Dermis blood vessel endothelial cell (primary cell): Measurements from ENCODE around the gene ARHGEF4. TPM values are rescaled to one million over a fixed set of nuclear protein-coding genes. Genes with fewer than 3 reads are reported as not detected.
"Not testable (repeated sequence)": the region's sequence is repeated elsewhere in the genome, so short reads cannot be mapped to it uniquely, and the experiment has no call there.

Source experiments
- DNase-seq: peaks from one replicate; pipeline ENCODE4 v3.0.0; 2010
- total RNA-seq: library from RNA; depleted of rRNA; stranded (reverse); fragments of >200 nt; gene quantifications from 2 replicates; pipeline ENCODE4 v1.2.3, GENCODE V29; 2014

Gene ARHGEF4
- total RNA-seq, 1 donor from 2014 or later = 0.68 TPM

GRCh38 chr2:130890941-130891669 is 54.4 kb downstream of the ARHGEF4 start:
- DNase-seq = no peak

GRCh38 chr2:130891966-130892365 is 55.3 kb downstream of the ARHGEF4 start:
- DNase-seq = no peak

DNA sequence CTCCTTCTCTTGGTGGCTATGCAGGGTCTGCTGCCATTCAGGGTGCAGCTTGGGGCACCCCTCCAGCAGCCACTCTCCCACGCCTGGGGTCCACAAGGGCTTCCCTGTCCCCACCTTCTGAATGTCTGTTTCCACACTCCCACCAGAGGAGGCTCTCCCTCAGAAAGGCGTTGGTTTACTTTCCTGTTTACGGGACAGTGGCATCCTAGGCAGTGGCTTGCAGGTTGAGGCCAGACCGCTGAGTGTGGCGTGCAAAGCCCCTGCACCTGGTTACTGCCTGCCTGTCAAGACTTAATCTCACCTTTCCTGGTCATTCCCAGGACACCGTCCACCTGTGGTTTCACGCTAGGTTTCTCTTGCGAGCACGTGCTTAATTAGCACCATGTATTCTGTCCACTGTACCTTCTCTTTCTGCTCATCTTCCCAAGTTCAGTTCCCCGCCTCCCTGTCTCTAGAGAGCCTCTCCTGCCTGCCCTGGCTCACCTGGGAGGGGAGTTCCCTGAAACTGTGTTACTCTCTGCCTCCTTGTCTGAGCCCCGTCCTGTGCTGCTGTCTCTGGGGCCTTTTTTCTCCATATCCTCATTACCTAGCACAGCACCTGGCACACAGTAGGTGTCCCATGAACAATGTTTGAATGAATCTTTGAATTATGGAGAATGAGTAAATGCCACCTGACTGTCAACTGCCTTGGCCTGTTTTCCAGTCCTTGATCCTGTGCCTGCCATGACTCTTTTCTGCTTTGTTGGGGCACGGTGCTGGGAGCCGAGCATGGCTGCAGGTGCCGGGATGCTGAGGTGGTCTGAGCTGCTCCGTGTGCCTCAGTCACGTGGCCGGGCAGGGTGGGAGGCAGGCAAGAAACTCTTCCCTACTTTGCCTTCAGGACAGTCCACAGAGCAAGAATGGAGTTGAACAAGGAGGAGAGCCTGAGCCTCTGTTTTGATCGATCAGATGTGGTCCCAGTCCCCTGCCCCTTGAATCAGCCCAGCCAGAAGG is 56.4 kb downstream of the ARHGEF4 start:
- DNase-seq = no peak

DNA sequence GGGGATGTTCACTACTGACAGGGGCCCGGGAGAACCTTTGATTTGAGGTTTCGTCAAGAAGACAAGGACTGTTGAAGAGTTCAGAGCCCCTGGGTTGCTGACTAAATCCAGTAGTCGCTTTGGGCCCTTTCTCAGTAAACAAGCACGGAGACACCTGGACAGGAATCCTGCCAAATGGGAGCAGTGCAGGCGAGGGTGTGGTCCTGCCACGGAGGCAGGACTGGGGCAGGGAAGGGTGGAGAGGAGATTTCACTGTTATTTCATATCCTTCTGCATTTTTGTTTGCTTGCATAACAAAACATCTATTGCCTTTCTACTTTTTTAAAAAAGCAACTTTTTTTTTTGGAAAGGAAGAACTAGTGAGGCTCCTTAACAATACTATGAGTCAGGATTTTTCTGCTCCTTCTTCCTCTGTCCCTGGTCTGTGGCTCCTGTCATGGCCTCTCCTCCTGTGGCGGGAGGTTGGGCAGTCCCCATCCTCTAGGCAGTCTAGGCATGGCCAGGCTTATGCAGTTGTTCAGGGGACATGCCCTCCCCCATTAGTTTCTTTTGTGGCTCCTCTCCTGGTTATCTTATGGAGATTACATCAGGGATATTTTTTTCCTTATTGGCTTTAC is 57.7 kb downstream of the ARHGEF4 start:
- no peak for DNase-seq

DNA sequence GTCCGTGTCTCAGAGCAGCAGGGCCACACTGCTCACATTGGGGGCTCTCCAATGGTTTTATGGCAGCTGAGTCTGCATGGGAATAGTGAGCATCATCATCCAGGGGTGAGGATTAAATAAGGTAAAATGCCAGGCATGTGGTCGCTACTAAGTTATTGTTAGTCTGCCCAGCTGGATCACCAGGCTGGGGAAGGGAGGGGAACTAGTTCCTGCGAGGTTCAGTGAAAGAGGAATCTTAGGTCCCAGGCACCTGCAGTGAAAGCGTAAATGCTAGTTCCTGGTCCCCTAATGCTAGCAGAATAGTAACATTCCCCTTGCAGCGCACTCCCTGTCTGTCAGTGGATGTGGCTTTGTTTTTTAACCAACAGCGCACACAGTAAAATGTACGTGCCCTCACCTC is 60.1 kb downstream of the ARHGEF4 start:
- no peak for DNase-seq

GRCh38 chr2:130898553-130898952 is 61.8 kb downstream of the ARHGEF4 start:
- no peak for DNase-seq

GRCh38 chr2:130899306-130899705 is 62.6 kb downstream of the ARHGEF4 start:
- DNase-seq = no peak

GRCh38 chr2:130901061-130901460 is 64.3 kb downstream of the ARHGEF4 start:
- no peak for DNase-seq

DNA sequence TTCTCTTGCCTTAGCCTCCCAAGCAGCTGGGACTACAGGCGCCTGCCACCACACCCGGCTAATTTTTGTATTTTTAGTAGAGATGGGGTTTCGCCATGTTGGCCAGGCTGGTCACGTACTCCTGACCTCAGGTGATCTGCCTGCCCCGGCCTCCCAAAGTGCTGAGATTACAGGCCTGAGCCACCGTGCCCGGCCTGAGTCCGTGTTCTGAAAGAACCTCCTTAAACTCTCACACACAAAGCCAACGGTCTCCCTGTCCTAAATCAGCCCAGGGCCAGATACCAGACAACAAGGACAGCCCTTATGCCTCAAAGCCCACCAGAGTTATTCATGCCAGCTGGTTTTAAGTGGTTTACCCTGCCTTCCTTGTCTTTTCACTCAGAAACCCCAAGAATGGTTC is 64.9 kb downstream of the ARHGEF4 start:
- not testable (repeated sequence) for DNase-seq

GRCh38 chr2:130908832-130909231 is 72.1 kb downstream of the ARHGEF4 start:
- no peak for DNase-seq

DNA sequence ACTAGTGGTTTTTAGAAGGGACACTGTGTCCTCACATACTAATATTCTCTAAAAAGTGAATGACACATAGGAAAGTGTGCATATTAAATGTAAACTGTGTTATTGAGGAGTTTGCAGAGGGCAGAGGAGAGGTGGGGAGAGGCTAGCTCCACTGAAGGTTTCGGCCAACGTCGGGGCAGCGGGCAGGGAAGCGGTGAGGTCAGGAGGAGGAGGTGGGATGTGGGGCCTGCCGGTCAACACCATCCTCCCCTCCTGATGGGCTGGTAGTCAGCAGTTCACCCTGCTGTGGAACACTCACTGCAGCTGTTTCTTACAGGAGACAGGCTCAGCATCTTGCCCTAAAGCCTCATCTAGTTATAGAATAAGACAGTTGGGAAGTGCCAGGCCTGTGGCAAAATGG is 74.2 kb downstream of the ARHGEF4 start:
- no peak for DNase-seq

- no peak for DNase-seq
These were observed 74.8 kb downstream of the ARHGEF4 start for GRCh38 chr2:130911482-130911881.

GRCh38 chr2:130911996-130912395 is 75.3 kb downstream of the ARHGEF4 start:
- no peak for DNase-seq

DNA sequence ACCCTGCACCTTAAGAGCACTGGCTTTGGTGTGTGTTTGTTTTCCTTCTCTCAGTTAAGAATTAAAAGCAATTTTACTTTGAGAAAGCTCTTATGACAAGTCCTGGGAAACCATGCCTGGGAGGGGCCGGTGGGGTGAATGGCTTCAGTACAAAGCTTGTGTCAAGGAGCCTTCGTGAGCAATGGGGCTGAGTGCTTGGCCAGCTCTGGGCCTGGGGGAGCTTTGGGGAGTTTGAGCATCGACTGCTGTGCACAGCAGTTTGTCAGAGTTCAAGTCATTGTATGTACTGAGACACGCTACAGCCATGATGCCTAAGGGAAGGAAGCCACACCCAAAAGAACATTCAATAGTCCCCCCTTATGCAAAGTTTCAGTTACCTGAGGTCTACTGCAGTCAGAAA is 75.8 kb downstream of the ARHGEF4 start:
- no peak for DNase-seq

DNA sequence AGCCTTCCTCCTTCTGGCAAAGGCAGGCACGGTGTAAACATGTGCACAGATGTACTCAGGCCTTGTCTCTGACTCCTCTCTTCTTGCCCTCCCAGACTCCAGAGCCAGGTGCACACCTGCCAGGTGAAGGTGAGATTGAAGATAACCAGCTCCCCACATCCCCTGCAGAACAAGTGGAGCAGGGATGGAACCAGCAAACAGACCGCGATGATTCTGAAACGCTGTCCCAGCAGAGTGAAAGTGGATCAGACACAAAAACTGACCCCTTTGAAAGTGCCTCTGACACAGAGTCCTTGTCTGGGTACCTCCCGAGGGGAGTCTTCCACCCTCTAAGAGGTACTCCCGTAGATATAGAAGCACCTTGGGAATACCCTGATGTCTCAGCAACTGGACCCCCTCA is 77.2 kb downstream of the ARHGEF4 start:
- no peak for DNase-seq

- no peak for DNase-seq
These were observed 78.4 kb downstream of the ARHGEF4 start for GRCh38 chr2:130915149-130915548.

DNA sequence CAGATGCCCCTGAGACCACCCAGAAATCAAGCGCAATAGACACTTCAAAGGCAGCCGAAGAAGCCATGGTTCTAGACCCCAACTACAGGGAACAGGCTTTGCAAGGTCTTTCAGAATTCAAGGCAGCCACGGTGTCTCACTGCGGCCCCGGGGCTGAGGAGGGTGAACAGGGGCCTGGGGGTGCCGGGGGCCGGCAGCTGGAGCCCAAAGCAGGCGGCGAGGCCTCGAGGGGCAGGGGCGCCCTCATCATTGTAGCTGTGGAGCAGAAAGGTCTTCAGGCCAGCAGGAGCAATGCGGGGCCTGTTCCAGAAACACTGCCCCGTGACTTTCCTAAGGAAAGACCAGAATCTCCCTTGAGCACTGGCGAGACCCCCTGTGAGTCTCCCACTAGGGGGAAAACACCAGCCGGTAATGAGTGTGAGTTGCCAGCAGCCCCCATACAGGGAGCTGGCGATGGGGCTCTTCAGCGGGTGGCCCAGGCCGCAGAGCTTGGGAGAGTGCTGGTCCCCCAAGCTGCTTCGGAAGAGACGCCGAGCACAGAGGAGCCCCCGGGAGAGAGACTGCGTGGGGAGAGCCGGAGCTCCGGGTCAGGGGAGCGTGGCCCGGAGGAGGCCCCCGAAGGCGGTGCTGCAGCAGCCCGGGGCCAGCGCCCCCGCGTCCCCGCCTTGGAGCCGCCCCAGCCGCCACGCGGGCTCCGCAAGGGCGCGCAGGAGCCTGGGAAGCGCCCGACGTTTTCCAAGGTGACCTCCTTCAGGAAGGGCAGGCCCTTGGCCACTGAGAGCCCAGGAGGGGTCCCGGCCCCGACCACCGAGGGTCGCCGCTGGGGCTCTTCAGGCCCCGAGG is 79.1 kb downstream of the ARHGEF4 start:
- DNase-seq = no peak

GRCh38 chr2:130916438-130916705 is 79.7 kb downstream of the ARHGEF4 start:
- DNase-seq = no peak

GRCh38 chr2:130917006-130917688 is 80.4 kb downstream of the ARHGEF4 start:
- DNase-seq = no peak

DNA sequence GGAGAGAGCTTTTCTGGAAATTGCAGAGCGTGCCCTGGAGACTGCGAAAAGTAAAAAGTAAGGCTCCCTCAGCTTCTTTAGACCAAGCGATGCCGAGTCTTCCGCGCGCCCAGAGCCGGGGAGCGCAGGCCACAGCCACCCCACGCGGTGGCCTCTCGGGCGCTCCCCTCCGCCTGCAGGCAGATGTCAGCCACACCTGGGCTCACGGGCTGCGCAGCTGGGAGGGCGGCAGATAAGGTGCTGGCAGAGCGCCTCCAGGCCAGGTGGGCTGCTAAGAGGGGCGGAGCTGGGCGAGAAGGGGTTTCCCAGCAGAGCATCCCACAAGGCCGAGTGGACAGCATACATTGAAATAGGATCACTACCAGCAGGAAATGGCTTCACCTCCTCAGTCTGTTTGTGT is 81.7 kb downstream of the ARHGEF4 start:
- DNase-seq = no peak

DNA sequence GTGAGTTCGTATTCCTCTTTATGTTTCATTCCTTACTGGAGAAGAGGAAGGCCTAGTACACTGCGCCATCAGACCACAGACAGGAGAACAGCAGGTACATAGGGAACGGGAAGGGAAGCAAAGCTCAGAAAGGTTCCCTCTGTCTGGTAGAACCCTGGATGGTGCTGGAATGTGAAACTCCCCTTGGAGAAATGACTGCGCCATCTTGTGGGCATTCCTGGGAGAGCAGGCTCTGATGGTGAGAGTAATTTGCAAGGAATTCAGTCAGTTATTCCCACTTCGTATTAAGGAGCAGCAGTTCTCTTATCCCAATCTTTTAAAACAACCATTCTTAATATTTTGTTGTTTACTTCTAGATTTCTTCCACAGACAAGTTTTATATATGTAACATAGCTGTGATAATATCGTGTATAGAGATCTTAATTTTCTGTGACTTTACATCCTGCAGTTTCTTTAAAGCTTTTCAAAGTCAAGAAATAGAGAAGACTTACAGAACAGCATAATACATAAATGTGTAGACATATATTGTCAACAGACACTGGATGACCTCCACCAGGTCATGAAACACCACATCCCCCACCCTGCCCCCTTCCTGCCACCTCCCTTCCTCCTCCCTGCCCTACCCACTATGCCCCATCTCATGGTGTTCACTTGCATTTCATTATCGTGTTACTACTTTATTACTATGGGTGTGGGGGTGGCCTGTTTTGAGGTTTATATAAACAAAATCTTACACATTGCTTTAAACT is 83.9 kb downstream of the ARHGEF4 start:
- DNase-seq = peak; percentile 87

GRCh38 chr2:130921164-130921476 is 84.4 kb downstream of the ARHGEF4 start:
- DNase-seq = no peak
